GM12875 (cell line): ENCODE results near the gene DNAJC10.

Experiments
- H3K4me3 ChIP-seq: one replicate; pipeline ENCODE4 v1.5.1; 2011; ENCODE audit warnings: low read depth, low read length, control low read depth
- CTCF ChIP-seq: IDR thresholded peaks from 2 replicates; pipeline ENCODE4 v1.5.1; 2011; ENCODE audit warnings: low read depth, mild to moderate bottlenecking, control low read depth, inconsistent platforms, low read length, moderate library complexity, borderline replicate concordance; ENCODE audit not compliant: insufficient read depth

The DNAJC10 gene

GRCh38 chr2:182816866-182817265 lies 100.8 kb downstream of the DNAJC10 start:
- TF ChIP-seq CTCF, result no peak
- H3K4me3 ChIP-seq, result no peak overlapping the region

GRCh38 chr2:182817558-182817957 lies 101.5 kb downstream of the DNAJC10 start:
- TF ChIP-seq CTCF, result no peak
- H3K4me3 ChIP-seq, result no peak overlapping the region

GRCh38 chr2:182818501-182818900 lies 102.4 kb downstream of the DNAJC10 start:
- TF ChIP-seq CTCF, result no peak
- no peak overlapping the region for H3K4me3 ChIP-seq

GRCh38 chr2:182818925-182819324 lies 102.9 kb downstream of the DNAJC10 start:
- no peak for TF ChIP-seq CTCF
- H3K4me3 ChIP-seq, result no peak overlapping the region

GRCh38 chr2:182819412-182819811 lies 103.4 kb downstream of the DNAJC10 start:
- H3K4me3 ChIP-seq, result no peak overlapping the region
- no peak for TF ChIP-seq CTCF

- no peak for TF ChIP-seq CTCF
- H3K4me3 ChIP-seq, result no peak overlapping the region
Measured at GRCh38 chr2:182821182-182821581, 105.1 kb downstream of the DNAJC10 start.

GRCh38 chr2:182822733-182823132 lies 106.7 kb downstream of the DNAJC10 start:
- H3K4me3 ChIP-seq, result no peak overlapping the region
- TF ChIP-seq CTCF, result no peak
